NCI-H1436 treated with DMSO at 0.1 percent for 48 hours (cell line): ENCODE data around the gene HOOK2.

ENCODE experiments used
- DNase-seq: peaks from one replicate; lab custom pipeline; 2025; lab: John Stamatoyannopoulos, UW

HOOK2 gene

DNA sequence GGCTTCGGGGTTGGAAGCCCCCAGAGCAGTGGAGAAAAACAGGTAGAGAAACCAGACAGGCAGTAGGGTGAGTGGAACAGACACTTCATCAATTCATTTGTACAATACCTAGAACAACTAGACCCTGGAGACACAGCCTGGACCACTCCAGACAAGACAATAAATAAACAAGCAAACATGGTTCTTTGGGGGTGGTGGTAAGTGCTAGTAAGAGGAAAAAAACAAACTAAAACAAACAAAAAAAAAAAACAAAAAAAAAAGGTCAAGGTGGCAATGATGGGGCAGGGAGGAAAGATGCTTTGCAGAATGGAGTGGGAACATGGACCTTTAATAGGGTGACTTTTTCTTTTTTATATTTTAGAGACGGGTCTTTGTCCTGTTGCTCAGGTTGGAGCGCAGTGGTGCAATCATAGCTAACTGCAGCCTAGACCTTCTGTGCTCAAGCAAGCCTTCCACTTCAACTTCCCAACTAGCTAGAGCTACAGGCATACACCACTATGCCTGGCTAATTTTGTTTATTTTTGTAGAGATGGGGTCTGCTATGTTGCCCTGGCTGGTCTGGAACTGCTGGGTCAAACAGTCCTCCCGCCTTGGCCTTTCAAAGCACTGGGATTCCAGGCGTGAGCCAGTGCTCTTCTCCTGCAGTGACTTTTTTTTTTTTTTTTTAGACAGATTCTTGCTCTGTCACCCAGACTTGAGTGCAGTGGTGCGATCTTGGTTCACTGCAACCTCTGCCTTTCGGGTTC lies 19.0 kb upstream of the HOOK2 start:
- DNase-seq, result no peak

GRCh38 chr19:12793290-12794195 lies 18.2 kb upstream of the HOOK2 start:
- DNase-seq, result peak; percentile 51

DNA sequence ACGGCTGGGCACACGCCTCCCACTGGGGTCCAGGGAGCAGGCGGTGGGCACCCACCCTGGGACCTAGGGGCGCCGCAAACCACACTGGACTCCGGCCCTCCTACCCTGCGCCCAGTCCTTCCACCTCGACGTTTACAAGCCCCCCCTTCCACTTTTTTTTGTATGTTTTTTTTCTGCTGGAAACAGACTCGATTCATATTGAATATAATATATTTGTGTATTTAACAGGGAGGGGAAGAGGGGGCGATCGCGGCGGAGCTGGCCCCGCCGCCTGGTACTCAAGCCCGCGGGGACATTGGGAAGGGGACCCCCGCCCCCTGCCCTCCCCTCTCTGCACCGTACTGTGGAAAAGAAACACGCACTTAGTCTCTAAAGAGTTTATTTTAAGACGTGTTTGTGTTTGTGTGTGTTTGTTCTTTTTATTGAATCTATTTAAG lies 17.5 kb upstream of the HOOK2 start:
- DNase-seq, result no peak

GRCh38 chr19:12792051-12792852 lies 16.9 kb upstream of the HOOK2 start:
- no peak for DNase-seq

DNA sequence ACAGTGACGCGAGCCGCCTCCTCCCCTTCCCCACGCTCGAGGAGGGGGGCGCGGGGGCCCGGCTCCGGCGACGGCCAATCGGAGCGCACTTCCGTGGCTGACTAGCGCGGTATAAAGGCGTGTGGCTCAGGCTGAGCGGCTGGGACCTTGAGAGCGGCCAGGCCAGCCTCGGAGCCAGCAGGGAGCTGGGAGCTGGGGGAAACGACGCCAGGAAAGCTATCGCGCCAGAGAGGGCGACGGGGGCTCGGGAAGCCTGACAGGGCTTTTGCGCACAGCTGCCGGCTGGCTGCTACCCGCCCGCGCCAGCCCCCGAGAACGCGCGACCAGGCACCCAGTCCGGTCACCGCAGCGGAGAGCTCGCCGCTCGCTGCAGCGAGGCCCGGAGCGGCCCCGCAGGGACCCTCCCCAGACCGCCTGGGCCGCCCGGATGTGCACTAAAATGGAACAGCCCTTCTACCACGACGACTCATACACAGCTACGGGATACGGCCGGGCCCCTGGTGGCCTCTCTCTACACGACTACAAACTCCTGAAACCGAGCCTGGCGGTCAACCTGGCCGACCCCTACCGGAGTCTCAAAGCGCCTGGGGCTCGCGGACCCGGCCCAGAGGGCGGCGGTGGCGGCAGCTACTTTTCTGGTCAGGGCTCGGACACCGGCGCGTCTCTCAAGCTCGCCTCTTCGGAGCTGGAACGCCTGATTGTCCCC lies 16.1 kb upstream of the HOOK2 start, which contains the start of gene JUNB:
Gene JUNB (plus strand): TSS at position 142 of the 706 bp plus-strand sequence. CDS start 286 bp downstream, at position 428.
- DNase-seq, result peak; percentile 66

DNA sequence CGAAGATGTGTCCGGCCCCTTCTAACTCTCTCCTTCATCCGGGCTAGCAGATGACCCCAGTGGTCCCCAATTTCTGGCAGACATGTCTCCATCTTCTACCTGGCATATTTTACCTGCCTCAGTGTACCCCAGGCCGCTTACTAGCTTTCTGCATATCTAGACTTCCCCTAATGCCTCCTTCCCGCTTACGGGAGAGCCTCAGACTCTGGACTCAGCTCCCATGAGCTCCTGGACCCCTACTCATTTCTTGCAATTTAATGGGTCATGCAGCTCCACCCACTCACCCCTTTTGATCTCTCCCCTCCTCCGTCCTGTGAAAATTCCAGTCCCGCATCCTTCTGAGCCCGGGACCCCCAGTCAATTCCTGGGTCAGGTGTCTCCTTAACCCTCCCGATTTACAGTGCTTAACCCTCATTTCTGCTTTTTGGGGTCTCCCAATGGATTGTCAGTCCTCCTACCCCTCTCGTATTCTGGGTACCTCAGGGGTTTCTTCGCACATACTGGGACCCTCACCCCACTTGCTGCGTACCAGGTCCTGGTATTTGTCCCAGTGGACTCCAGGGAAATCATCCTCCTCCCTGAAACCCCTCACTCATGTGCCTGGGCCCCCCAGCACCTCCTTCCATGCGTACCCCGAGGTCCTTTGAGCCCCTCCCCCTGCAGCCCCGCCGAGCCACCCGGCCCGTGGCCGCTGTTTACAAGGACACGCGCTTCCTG lies 15.4 kb upstream of the HOOK2 start:
- no peak for DNase-seq

DNA sequence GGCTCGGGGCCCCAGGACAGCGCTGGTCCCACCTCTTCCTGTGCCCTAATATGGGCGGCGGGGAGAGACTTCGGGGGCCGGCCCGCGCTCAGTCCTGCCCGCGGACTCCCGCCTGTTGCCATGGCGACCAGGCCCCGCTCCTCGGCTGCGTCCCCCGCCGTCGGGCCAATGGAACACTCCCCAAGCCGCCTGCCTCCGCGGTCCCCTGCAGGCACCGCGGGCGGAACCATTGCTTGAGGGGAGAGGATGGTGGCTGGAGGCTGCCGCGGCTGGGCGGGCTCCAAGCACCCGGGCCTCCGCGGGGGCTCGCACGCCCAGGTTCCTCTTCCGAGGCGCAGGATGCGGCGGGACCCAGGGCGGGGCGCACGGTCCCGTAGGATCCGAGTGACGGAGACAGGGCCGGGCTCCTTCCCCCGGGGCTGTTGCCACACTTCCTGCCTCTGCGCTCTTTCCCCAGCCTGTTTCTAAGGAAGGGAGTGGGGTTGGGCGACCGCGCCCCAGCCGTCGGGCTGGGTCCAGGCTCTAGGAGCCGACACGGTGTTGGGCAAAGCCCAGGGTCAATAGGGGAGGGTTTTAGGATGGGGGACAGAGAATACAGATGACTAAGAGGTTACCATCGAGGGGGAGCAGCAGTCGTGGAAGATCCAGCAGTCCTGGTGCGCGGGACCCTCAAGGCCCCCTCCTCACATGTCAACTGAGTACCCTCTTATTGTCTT lies 14.7 kb upstream of the HOOK2 start:
- peak; percentile 60 for DNase-seq

GRCh38 chr19:12789098-12789903 lies 13.9 kb upstream of the HOOK2 start:
- DNase-seq, result no peak

GRCh38 chr19:12788682-12789097 lies 13.3 kb upstream of the HOOK2 start:
- no peak for DNase-seq

DNA sequence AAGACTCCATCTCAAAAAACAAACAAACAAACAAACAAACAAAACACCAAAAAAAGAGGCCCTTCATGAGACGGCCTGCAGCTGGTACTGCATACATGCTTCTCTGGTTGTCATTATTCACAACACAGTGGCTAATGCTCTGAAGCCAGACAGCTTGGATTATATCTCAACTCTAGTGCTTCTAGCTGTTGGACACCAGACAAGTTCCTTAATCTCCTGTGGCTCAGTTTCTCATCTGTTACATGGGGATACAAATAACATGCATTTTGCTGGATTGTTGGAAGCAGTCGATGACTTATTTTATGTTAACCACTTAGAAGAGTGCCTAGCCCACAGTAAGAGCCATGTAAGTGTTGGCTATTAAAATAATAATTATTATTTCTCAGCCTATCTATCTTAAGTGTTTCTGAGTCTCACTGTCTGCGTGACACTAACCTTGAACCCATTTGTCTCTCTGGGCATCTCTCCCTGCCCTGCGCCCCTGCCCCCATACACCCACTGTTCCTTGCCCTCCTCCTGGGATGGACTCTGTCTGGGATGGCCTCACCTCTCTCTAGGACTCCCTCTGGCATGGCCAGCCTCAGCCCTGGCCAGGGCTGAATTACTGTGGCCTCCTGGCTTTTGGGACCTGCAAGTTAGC lies 12.8 kb upstream of the HOOK2 start:
- no peak for DNase-seq

GRCh38 chr19:12787458-12787857 lies 12.1 kb upstream of the HOOK2 start:
- no peak for DNase-seq

- no peak for DNase-seq
Observed at GRCh38 chr19:12786952-12787351, 11.6 kb upstream of the HOOK2 start.

GRCh38 chr19:12786141-12786870 lies 11.0 kb upstream of the HOOK2 start:
- DNase-seq, result no peak

- no peak for DNase-seq
Observed at GRCh38 chr19:12785431-12786031, 10.2 kb upstream of the HOOK2 start.

DNA sequence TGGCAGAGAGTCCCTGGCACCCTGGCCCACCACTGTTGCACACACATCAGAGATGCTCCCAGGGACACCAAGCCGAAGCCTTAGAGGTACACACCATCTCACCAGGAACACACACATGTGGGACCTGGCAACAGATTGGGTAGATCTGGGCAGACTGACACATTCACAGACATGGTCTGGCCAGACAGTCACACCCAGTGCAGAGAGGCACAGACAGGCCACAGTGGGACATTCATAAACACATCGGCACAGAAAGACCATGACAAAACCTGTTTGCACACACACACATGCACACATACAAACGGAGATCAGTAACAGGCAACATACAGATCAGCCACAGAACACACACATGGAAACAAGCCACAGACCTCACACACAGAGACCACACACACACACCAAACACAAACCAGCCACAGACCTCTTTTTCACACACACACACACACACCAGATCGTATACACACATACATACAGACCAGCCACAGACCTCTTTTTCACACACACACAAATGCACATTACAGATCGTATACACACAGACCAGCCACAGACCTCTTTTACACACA lies 9.6 kb upstream of the HOOK2 start:
- no peak for DNase-seq

GRCh38 chr19:12784394-12784870 lies 9.1 kb upstream of the HOOK2 start:
- no peak for DNase-seq

GRCh38 chr19:12783849-12784393 lies 8.6 kb upstream of the HOOK2 start:
- DNase-seq, result no peak
